GM18868 (cell line): ENCODE data around the gene TAB2.
"Not testable (repeated sequence)": the region's sequence is repeated elsewhere in the genome, so short reads cannot be mapped to it uniquely, and the experiment has no call there.

ENCODE experiments used
- ATAC-seq: cut with Tn5 transposase; IDR thresholded peaks from one replicate; pipeline ENCODE4 v1.9.1; 2021; ENCODE audit warnings: mild to moderate bottlenecking, moderate library complexity; ENCODE audit not compliant: unreplicated experiment

The TAB2 gene

GRCh38 chr6:149440735-149441671, 123.5 kb downstream of the TAB2 start:
- no peak for ATAC-seq

GRCh38 chr6:149441740-149442139, 124.2 kb downstream of the TAB2 start:
- ATAC-seq = no peak

- ATAC-seq = no peak
These were observed 126.1 kb downstream of the TAB2 start for GRCh38 chr6:149443411-149444181.

- ATAC-seq = not testable (repeated sequence)
These were observed 127.0 kb downstream of the TAB2 start for GRCh38 chr6:149444360-149445094.

GRCh38 chr6:149445095-149445466, 127.6 kb downstream of the TAB2 start:
- no peak for ATAC-seq

- no peak for ATAC-seq
These were observed 128.1 kb downstream of the TAB2 start for GRCh38 chr6:149445573-149445972.

- no peak for ATAC-seq
These were observed 129.4 kb downstream of the TAB2 start for GRCh38 chr6:149446791-149447376.

GRCh38 chr6:149448821-149449453, 131.4 kb downstream of the TAB2 start:
- no peak for ATAC-seq

GRCh38 chr6:149449831-149450678, 132.5 kb downstream of the TAB2 start:
- ATAC-seq = no peak

GRCh38 chr6:149450679-149451375, 133.3 kb downstream of the TAB2 start:
- ATAC-seq = no peak

- ATAC-seq = no peak
These were observed 134.0 kb downstream of the TAB2 start for GRCh38 chr6:149451376-149452036.

GRCh38 chr6:149452037-149452939, 134.8 kb downstream of the TAB2 start:
- ATAC-seq = no peak

GRCh38 chr6:149453597-149454345, 136.3 kb downstream of the TAB2 start:
- no peak for ATAC-seq

- ATAC-seq = no peak
These were observed 136.9 kb downstream of the TAB2 start for GRCh38 chr6:149454346-149454848.

GRCh38 chr6:149455031-149455732, 137.7 kb downstream of the TAB2 start:
- no peak for ATAC-seq
